NCI-H1092 (cell line): ENCODE measurements around the gene UCK1.

ENCODE experiments used
- DNase-seq: peaks from one replicate; lab custom pipeline; 2025; lab: John Stamatoyannopoulos, UW

The UCK1 gene

DNA sequence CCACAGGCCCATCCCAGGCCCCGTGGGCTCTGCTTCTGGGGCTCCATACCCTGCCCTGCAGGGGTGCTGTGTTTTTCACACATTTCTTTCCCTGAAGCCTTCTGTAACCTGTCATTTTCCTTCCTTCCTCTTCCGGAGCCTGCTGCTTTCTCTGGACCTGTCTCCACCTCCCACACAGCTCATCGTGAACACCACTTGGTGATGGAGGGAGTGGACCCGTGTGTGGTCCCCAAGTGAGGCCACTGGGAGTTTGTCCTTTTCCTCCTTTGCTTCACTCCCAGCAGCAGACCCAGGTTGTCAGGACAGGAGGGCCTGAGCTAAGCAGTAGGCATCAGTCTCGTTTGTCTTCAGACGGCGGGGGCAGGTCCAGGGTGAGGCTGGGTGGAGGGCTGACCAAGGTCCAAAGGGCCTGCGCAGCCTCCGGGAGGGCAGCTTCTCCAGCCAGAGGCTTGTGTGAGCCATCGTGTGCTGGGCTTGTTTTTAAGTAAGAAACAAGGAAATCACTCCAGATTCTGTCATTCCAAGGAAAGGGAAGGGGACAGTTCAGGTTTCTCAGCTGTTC lies 34.1 kb downstream of the UCK1 start:
- DNase-seq = no peak

DNA sequence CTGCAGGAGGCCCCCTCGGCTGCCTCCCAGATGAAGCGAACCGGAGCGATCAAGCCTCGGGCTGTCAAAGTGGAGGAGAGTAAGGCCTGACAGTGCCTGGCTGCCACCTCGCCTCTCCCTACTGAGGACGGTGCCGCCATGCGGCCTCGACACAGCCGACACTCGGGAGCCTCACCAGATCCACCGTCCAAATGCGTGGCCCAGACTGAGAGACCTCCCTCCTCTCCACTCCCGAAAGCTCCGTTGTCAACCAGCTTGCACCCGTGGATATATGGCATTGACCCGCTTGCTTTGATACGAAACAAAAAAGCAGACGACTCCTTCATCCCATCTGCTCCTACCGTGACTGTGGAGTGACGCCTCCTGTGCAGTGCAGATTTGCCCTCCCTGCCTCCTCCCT lies 35.3 kb downstream of the UCK1 start:
- DNase-seq = no peak

DNA sequence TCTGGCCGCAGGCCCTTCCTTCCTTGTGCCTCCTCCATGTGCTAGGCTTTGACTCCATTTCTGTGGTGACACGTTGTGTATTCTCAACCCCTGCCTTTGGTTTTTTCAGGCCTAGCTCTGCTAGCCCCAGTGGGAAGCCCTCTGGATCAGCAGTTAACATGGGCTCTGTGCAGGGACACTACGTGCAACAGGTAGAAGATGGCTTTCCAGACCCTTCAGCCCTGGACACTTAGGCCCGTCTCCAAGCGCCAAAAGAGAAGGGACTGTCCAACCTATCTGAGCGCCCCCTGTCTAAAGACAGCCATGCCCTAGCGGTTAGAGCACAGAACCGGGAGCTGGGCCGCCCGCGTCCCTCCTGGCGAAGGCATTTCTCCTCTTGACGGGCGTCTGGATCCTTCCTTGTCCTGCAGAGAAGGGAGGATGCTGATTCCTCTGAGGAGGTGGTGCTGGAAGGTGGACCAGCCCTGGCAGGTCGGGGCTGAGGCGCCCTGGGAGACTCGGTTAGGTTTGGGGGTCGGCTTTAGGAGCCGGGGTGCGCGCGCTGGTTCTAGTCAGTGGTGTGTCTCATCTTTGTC lies 36.7 kb downstream of the UCK1 start:
- DNase-seq = no peak

DNA sequence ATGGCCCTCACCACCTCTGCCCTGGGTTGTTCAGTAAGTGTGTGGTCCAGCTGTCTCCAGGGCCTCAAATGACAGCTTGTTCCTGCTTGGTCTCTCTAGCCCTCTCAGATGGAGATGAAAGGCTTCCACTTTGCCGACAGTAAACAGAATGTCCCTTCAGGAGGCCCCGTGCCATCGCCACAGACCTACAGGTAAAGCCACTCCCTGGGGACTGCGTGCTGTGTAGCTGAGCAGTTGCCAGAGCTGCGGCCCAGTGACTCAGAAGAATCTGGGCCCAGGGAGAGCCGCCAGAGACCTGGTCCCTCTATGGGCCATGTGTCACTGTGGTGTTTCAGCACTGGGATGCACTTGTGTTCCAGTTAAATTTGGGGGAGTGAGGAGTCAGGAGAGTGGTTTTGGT lies 39.0 kb downstream of the UCK1 start:
- DNase-seq = no peak

DNA sequence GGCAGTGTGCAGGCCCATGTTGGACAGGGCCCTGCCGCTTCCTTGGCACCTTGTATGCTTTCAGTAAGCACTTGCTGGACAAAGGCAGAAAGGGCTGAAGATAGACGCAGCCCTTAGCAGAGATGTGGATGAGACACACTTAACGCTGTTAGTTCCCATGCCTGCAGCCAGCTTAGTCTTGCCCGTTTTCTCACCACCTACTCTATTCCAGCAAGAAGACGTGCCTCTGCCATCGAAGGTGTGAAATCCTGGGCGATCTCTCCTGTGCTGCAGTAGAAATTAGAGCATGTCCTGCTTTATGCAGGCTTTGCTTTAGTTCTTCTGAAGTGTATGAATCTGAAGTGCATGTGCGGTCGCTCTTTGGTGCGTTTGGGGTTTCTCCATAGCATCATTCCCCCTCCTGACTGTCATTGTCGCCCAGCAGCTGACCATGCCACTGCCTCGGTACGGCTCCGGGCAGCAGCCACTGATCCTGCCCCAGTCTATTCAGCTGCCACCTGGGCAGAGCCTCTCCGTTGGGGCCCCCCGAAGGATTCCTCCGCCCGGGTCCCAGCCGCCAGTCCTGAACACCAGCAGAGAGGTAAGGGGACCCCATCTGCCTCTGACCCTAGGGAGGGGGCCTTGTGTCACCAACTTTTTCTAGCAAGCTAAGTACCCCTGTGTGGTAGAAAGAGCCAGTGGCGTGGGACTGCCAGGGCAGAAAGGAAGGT lies 39.9 kb downstream of the UCK1 start:
- DNase-seq = no peak

DNA sequence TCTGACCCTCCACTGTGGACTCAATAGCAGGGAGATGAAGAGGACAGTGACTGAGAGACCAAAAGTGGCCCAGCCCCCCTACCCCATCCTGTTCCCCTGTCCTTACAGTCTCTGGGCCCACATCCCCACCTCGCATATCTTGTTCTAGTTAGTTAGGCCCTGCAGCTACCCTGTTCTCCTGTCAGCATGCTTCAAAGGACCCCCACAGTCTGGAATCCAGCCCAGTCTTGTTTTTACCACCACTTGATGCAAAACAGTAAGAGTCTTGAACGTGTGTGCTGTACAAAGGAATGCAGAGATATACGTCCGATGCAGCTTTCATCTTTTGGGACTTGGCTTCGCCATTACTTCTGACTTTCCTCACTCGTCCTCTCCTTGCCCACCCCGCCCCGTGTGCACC lies 40.5 kb downstream of the UCK1 start:
- DNase-seq = no peak

DNA sequence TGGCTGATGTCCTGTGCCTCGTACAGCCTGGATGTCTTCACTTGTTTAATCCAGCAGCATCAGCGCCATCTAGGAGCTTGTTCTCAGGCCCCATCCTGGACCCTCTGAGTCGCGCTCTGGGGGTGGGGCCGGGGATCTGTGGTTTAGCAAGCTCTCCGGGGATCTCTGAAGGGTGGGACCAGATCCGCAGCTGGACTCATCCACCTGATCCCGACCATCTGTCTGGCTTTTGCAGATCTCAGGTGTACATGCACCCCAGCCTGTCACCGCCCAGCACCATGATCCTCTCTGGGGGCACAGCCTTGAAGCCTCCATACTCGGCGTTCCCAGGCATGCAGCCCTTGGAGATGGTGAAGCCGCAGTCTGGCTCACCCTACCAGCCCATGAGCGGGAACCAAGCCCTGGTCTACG lies 43.4 kb downstream of the UCK1 start:
- DNase-seq = no peak

DNA sequence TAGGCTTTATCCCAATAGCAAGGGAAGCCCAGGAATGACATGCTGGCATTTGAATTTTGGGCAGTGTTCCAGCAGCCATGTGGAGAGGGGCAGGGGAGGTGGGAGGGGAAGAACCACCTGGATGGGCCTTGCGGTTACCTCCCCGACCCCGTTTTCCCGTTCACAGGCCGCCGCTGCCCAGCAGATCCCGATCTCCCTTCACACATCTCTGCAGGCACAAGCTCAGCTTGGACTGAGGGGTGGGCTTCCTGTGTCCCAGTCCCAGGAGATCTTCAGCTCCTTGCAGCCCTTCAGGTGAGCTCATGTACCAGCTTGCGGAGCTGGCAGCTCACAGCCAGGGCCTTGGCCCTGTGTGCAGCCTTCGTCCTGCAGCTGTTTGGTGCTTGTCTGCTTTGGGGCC lies 44.1 kb downstream of the UCK1 start:
- DNase-seq = no peak

DNA sequence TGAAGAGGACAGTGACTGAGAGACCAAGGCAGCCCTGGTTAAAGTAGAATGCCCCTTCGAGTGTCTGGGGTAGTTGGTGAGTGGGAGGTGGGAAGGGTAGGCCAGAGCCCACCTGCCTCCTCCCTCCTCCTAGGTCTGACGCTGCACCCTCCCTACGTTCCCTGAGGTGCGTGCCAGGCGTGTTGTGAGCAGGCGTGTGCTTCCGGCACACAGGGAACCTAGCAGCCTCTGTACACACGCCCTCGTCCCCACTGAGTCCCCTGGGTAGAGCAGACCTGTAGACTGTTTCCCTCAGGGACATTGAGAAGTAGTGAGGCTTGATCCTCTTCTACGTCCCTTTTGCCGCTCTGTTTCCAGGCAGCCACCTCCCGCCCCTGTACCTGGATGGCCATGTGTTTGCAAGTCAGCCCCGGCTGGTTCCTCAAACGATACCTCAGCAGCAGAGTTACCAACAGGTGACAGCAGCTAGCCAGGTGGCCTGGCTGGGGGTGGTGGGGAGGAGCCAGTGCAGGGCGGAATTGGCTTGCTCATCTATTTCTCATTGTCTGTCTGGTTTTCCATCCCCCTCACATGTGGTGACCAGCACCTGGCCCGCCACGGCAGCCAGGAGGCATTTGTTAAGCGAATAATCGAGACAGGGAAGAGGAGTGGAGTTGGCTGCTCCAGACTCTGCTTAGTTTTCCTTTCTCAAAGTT lies 45.2 kb downstream of the UCK1 start:
- no peak for DNase-seq

DNA sequence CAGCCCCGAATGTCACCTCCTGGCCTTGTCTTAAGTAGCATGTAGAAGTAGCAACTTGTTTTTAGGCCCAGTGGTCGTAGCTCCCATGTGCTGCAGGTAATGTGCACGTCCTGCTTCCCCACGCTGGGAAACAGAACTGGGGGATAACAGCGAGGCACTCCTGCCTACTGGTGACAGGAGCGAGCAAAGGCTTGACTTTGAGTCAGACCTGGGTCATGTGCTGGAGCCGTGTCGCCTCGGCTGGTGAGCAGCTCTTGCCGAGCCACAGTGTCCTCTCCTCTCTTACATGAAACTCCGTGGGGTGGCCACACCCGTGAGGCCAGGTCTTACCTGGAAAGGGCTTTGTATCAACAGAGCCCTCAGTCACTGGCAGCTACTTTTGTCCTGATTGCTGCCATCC lies 45.9 kb downstream of the UCK1 start:
- DNase-seq = no peak

DNA sequence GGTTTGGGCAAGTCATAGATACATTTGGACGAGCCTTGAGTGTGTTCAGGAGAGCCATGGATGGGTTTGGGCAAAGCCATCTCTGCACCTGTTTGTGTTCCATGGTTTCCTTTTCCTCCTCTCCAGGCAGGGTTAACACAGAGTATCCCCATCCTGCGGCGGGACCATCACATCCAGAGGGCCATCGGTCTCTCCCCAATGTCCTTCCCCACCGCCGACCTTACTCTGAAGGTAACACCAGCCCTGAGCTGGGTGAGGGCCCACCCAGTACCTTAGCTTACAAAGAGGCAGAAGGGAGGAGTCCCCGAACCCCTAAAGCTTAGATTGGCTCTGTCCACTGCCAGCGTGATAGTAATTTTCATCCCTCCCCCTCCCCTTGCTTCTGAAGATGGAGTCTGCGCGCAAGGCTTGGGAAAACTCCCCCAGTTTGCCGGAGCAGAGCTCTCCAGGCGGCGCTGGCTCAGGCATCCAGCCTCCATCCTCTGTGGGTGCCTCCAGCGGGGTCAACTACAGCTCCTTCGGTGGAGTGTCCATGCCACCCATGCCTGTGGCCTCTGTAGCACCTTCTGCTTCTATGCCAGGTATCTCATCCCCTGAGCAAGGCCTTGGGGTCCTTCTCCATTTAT lies 46.4 kb downstream of the UCK1 start:
- DNase-seq = no peak

DNA sequence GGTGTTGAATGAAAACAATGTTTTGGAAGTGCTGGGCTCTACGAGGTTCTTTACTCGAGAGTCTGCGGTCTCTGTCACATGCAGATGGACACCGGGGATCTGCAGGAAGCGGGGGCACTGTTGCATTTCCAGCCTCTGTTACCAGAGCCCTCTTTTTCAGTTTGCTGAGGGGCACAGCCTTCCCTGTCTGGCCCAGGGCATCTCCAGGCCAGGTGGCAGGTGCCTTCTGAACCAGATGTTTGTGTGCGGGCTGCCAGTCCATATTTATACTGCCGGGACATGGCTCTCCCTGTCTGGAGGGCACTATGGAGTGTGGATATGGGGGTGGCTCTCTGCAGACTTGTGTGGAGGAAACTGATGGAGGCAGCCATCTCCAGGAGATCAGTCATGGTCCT lies 47.0 kb downstream of the UCK1 start:
- DNase-seq = no peak

DNA sequence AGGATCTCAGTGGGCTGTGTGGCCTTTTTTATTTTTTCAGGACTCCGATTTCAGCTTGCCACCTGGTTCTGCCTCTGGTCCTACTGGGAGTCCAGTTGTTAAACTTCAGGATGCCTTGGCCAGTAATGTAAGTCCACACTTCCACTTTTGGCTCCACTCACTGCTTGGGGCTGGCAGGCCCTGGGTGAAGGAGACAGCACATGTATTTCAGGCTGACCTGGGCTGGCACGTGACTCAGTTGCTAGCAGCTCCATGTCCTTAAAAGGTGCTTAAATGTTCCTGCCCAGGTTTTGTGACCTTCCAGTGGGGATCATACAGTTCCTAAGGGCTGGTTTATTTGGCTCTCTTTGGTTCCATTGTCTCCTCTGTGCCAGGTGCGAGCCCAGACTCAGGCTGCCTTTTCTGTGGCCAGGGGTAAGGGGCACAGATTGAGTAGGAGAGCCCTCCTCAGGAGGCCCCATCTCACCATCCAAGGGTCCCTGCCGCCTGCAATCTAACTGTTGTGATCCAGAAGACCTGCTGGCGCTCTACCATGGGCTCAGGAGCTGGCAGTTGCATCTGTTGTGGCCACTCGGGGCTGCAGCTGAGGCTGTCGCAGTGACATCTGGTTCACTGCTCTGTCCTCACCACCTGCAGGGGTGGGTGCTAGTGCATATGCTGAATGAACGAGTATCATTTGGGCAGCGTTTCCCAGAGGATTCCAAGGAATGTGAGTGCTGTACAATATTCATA lies 47.6 kb downstream of the UCK1 start:
- no peak for DNase-seq

DNA sequence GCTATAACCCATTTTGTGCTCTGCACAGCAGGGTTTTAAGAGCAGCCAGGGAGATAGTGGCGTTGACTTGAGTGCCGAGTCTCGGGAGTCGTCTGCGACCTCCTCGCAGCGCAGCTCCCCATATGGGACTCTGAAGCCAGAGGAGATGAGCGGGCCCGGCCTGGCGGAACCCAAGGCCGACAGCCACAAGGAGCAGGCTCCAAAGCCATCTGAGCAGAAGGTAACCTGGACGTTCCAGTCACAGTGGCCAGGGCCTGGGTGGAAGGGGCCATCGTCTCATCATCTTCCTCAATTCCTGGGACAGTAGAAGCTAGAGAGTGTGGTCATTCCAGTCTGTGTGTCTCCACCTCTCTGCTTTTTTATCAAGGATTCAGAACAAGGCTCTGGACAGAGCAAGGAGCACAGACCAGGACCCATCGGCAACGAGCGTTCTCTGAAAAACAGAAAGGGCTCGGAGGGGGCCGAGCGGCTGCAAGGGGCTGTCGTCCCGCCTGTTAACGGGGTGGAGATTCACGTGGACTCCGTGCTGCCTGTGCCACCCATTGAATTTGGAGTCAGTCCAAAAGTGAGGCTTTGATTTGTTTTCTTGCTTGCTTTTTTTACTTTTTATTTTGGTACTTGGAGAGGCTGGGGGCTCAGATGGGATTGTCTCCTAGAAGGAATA lies 48.6 kb downstream of the UCK1 start:
- DNase-seq = no peak

DNA sequence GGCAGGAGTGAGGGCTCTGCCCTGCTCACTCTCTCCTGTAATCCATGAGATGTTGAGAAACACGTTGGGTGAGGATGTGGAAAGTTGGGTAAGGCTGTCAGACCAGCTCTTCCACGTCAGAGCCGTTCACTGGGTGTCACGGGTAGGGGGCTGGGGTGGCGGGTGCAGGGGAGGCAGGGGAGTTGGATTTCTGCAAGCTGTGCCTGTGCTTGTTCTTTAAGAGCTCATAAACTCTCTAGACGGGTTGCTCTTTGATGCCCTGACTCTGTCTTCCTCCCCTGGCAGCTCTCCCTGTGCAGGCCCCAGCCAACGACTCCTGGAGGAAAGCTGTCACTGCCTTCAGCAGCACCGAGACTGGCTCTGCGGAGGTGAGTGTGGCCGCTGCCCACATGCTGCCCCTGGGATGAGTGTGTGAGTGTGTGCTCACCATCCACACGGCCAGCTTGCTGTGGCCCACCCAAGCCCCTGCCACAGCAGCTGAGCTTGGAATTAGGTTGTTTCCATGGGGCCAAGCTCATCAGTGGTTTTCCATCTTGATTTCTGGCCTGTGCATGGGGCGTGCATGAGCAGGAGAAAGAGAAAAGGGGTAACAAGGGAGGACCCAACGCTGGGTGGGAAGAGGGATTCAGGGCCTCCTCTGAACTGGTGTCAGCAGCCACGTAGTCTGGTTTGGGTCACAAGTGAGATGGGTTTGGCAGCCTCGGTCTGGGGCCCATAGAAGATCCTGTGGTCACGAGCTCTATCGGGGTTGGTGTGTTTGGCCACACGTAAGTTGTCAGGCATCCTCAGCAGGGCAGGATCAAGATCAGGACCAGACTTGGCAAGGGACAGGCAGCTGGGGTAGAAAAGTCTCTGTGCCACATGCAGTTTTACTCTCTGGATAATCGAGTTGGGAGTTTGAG lies 49.4 kb downstream of the UCK1 start:
- DNase-seq = no peak

DNA sequence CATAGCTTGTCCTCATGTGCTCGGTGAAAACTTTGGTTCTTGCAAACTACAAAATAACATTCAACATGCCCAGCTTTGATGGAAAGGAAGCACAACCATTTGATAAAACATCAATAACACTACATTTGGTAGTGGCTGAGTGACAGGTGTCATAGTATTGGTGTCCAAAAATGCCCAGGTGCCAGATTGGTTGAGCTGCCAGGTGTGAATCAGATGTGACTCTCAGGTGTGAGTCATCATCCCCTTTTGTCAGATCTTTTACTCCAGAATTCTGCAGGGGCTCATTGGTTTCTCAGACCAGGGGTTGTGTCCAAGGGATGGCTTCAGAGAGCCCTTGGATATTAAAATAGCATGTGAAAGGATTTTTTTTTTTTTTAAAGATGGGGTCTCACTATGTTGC lies 50.8 kb downstream of the UCK1 start:
- no peak for DNase-seq

DNA sequence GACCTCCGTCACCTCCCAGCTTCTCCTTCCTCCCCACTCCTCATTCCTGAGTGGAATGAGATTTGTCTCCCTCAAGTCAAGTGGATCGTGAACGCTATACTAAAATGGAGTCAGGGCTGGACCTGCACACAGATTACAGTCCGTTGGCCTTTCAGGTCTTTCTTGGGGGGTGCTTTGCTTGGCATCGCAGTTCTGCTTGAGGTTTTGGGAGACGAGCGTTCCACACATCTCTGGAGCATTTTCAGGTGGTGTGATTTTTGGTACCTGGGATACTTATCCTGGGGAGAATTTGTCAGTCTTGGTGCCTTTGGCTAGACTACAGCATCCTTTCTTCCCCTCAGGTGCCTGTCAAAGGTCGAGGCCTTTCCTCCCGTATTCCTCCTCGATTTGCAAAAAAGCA lies 52.2 kb downstream of the UCK1 start:
- DNase-seq = no peak

DNA sequence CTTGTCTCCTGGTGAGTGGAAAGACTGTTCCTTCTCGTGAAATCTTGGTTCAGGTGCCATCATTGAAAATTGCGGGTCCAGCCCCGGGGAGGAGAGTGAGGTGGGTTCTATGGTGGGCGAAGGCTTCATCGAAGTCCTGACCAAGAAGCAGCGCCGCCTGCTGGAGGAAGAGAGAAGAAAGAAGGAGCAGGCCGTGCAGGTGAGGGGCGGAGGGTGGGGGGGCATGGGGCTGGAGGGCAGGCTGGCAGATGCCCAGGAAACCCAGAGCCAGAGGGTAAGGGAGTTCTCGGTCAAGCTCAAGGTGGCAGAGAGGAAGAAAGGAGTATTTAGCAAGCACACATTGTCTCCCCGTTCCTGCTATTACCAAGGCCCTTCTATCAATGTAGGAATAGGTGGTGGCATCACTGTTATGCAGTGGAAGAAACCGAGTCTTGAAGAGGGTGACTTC lies 52.6 kb downstream of the UCK1 start:
- DNase-seq = no peak

DNA sequence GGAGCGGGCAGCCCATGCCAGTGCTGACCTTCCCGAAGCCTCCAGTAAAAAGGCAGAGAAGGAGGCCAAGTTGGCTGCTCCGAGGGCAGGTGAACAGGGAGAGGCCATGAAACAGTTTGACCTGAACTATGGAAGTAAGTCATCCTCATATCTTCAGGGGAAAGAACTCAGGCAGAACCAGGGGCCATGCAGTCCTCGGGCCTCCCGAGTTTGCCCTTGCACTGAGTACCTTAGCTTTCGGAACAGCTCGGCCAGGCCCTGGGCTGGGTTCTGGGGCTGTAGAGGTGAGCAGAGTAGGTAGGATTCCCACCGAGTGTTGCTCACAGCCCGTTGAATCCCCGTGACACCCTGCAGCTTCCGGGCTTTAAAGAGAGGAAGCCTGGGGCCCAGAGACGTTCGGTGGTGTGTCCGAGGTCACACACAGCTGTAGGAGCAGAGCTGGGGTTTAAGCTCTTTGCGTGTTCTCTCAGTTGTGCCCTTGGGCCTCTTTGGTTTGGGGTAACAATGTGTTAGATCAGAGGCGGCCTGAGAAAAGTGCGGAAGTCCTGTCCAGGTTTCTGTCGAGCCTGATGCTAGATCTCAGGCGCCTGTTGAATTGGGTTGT lies 53.1 kb downstream of the UCK1 start:
- no peak for DNase-seq

DNA sequence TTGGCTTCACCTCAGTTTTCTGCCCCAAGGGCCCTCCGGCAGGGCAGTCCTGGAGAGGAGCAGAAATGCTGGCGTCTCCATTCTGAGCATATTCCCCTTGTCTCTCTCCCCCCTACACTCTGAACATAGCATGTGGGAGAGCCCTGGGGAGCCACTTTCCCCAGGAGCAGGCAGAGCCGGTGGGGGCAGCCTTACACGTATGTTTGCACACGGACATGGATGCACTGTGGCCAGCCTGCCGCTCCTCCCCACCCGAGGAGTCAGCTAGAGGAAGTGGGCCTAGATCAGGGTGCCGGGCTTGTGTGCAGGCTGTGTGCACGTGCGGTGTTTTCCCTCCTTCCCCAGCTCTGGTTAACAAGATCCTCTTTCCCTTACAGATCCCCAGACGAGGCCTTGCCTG lies 53.7 kb downstream of the UCK1 start:
- no peak for DNase-seq
